Measurements from ENCODE around the gene ARL2BP.

The ARL2BP gene

GRCh38 chr16:57209780-57210179 lies 35.3 kb upstream of the ARL2BP start:
- Histone ChIP-seq H3K4me2 (no peak overlapping the region), H3K79me2 (ENCODE audit: insufficient read depth, low read depth) (no peaks in the 10 kb centered on the region), H3K27me3 (ENCODE audit: insufficient read depth, low read depth) (no peaks in the 10 kb centered on the region), H4K20me1 (ENCODE audit: insufficient read depth) (no peaks in the 10 kb centered on the region), H3K4me3 (IDR thresholded peaks at IDR 0.05; ENCODE audit: insufficient read depth, low read depth, low read length) (no peak overlapping the region), H2AFZ (ENCODE audit: low read depth) (no peak overlapping the region), H3K36me3 (ENCODE audit: insufficient read depth) (no peaks in the 10 kb centered on the region), H3K9ac (no peak overlapping the region), H3K4me1 (ENCODE audit: low read depth, poor library complexity, severe bottlenecking) (no peaks in the 10 kb centered on the region), H3K27ac (no peak overlapping the region)
- TF ChIP-seq CTCF (conservative IDR thresholded peaks at IDR 0.05; ENCODE audit: low read depth, low read length), result no peak

- Histone ChIP-seq H3K27ac (no peak overlapping the region), H3K4me3 (IDR thresholded peaks at IDR 0.05; ENCODE audit: insufficient read depth, low read depth, low read length) (no peak overlapping the region), H3K36me3 (ENCODE audit: insufficient read depth) (no peaks in the 10 kb centered on the region; the same call in 1 of the 2 replicates), H3K4me1 (ENCODE audit: low read depth, poor library complexity, severe bottlenecking) (no peaks in the 10 kb centered on the region), H3K27me3 (ENCODE audit: insufficient read depth, low read depth) (no peaks in the 10 kb centered on the region), H3K79me2 (ENCODE audit: insufficient read depth, low read depth) (no peaks in the 10 kb centered on the region), H2AFZ (ENCODE audit: low read depth) (no peak overlapping the region), H3K9ac (no peak overlapping the region), H3K4me2 (no peak overlapping the region), H4K20me1 (ENCODE audit: insufficient read depth) (no peaks in the 10 kb centered on the region)
- no peak for TF ChIP-seq CTCF (conservative IDR thresholded peaks at IDR 0.05; ENCODE audit: low read depth, low read length)
Observed at GRCh38 chr16:57213462-57213861, 31.6 kb upstream of the ARL2BP start.

- no peaks in the 10 kb centered on the region for H3K4me1 ChIP-seq (ENCODE audit: low read depth, poor library complexity, severe bottlenecking)
- no peak overlapping the region for H3K4me3 ChIP-seq (IDR thresholded peaks at IDR 0.05; ENCODE audit: insufficient read depth, low read depth, low read length)
- no peaks in the 10 kb centered on the region for H4K20me1 ChIP-seq (ENCODE audit: insufficient read depth)
- no peak for TF ChIP-seq CTCF (conservative IDR thresholded peaks at IDR 0.05; ENCODE audit: low read depth, low read length)
- no peak overlapping the region for H3K27ac ChIP-seq
- H2AFZ ChIP-seq (ENCODE audit: low read depth), result no peak overlapping the region
- H3K4me2 ChIP-seq, result no peak overlapping the region
- H3K27me3 ChIP-seq (ENCODE audit: insufficient read depth, low read depth), result no peaks in the 10 kb centered on the region
- H3K36me3 ChIP-seq (ENCODE audit: insufficient read depth), result no peaks in the 10 kb centered on the region; the same call in 1 of the 2 replicates
- H3K79me2 ChIP-seq (ENCODE audit: insufficient read depth, low read depth), result no peaks in the 10 kb centered on the region
- H3K9ac ChIP-seq, result no peak overlapping the region
Observed at GRCh38 chr16:57216968-57217367, 28.1 kb upstream of the ARL2BP start.

- no peaks in the 10 kb centered on the region for H3K27me3 ChIP-seq (ENCODE audit: insufficient read depth, low read depth)
- no peaks in the 10 kb centered on the region for H3K79me2 ChIP-seq (ENCODE audit: insufficient read depth, low read depth)
- TF ChIP-seq CTCF (conservative IDR thresholded peaks at IDR 0.05; ENCODE audit: low read depth, low read length), result no peak
- H3K9ac ChIP-seq, result no peak overlapping the region
- no peaks in the 10 kb centered on the region for H4K20me1 ChIP-seq (ENCODE audit: insufficient read depth)
- no peak overlapping the region for H3K4me2 ChIP-seq
- no peaks in the 10 kb centered on the region for H3K4me1 ChIP-seq (ENCODE audit: low read depth, poor library complexity, severe bottlenecking)
- H2AFZ ChIP-seq (ENCODE audit: low read depth), result no peak overlapping the region
- H3K27ac ChIP-seq, result no peak overlapping the region
- H3K36me3 ChIP-seq (ENCODE audit: insufficient read depth), result no peaks in the 10 kb centered on the region
- H3K4me3 ChIP-seq (IDR thresholded peaks at IDR 0.05; ENCODE audit: insufficient read depth, low read depth, low read length), result no peak overlapping the region
Observed at GRCh38 chr16:57223057-57223456, 22.0 kb upstream of the ARL2BP start.
